Hypothalamus (tissue), 51 donors: ENCODE measurements around the gene SLC5A12.

Experiments used
- DNase-seq, 51 donors: peaks; one replicate each; lab custom pipeline; 2025; lab: John Stamatoyannopoulos, UW

SLC5A12 gene

DNA sequence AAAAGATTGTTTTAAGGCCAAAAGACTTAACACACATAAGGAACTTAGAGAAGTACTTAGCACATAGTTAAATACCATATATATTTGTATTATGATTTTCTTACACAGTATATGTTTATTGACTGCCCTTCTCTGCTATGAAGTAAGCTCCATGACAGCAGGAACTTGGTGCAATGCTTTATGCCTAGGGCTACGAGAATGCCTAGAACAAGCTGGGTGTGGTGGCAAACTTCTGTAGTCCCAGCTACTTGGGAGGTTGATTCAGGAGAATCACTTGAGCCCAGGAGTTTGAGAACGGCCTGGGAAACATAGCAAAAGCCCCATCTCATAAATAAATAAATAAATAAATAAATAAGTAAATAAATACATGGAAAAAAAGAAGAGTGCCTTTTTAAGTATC lies 1.9 kb downstream of the SLC5A12 start:
- no peak for DNase-seq

DNA sequence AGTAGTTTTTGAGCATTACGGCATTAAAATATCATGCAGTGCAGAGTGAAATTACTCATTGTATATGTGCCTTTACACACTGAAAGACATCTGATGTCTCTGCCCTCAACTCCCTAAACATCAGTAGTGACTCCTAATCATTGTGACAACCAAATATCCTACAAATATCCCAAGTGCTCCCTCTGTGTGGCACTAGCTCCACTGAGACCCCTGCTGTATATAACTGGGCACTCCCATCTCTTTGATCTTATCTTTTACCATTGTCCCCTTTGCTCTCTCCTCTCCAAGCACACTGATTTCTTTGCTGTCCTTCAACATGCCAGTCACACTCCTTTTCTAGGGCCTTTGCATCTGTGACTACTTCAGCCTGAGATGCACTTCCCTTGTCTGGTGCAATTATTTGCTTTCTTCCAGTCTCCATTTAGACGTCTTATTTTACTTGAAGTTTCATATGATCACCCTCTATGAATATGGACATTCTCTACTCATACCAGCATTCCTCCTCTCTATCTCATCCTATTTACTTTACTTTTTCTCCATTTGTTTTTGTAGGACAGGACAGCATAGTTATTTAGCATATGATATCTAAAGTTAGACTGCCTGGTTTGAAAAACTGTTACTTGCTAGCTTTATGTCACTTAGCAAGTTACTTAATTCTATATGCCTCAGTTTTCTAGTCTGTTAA lies 2.4 kb downstream of the SLC5A12 start:
- no peak for DNase-seq

DNA sequence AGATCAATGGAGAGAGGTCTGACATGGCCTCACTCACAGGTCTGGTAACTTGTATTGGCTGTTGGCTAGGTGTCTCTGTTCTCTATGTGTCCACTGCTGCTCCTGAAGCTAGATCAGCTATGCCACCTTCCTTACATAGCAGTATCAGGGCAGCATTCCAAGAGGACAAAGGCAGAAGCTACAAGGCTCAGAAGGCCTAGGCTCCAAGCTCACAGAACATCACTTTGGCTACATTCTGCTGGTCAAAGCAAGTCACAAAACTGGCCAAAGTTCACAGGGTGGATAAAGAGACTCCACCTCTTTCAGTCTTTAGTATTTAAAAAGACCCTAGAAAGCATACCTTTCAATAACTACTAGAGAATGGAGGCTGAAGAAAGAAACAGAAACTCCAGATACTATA lies 4.1 kb downstream of the SLC5A12 start:
- no peak for DNase-seq

DNA sequence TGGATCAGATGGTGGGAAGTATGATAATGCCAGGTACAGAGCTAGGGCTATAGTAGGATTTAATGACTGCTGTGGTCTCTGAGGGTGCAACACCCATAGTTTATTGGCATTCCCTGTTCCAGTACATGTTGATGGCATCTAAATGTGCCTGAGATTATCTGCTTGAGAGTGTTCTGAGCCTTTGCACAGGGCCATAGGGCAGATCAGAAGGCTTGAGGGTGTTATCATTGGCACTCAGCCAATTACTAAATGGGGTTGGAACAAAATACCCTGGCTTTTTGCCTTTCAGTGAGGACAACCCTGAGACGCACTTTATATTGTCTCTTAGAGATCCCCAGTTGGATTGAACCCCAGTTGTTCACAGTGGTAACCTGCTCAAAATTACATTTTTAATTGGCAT lies 6.7 kb downstream of the SLC5A12 start:
- DNase-seq: no peak

DNA sequence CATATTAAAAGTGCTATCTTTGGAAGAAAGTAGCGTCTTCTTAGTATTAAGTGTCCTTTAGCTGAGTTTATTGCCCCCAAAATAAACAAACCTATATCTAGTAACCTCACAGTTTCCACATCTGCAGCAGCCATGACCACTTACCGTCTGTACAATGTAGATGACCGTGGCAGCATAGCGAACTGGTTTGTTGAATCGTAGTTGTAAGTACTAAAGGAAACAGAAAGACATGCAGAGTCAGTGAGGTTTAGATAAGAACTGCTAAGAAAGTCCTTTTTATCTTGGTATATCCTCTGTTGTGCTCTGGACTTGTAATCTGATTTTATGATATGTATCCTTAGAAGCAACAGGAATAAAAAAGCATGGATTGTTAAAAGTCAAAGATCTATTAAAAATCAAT lies 9.4 kb downstream of the SLC5A12 start:
- no peak for DNase-seq

DNA sequence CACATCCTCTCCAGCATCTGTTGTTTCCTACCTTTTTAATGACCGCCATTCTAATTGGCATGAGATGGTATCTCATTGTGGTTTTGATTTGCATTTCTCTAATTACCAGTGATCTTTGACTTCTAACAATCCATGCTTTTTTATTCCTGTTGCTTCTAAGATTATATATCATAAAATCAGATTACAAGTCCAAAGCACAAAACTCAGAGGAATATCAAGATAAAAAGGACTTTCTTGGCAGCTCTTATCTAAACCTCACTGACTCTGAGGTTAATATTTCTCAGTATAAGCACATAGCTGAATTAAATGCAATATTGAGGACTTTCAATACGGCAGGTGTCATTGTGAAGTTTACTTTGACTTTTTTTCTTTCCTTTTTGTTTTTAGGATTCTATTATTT lies 11.4 kb downstream of the SLC5A12 start:
- no peak for DNase-seq

DNA sequence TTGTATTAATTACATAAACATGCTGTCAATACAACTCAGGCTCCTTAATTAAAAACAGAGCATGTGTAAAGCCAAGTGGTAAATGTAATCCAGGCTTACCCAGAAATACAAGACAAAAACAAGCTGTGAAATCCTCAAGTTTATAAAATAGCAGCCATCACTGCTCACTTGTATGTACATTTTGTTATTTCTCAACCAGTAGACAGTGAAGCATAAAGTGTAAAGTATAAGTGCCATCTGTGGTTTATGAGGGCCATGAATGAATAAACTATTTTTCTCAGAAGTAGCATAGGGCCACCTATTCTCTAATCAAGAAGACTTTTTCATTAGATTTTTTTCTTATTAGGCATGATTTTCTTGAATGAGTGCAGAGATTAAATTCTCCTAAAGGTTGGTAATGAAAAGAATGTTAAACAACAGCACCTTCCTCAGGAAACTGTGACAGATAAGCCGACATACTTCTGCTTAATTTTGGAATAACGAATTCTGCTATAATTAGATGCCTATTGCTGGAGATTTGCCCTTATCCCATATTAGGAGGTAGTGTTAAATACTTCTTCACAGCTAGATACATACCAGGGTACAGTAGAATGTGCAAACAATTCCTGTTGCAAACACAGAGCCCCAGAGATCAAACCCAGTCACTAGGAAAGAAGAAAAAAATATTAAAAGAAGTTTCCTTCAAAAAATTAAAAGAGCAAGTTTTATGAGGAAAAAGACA lies 13.0 kb downstream of the SLC5A12 start:
- no peak for DNase-seq

DNA sequence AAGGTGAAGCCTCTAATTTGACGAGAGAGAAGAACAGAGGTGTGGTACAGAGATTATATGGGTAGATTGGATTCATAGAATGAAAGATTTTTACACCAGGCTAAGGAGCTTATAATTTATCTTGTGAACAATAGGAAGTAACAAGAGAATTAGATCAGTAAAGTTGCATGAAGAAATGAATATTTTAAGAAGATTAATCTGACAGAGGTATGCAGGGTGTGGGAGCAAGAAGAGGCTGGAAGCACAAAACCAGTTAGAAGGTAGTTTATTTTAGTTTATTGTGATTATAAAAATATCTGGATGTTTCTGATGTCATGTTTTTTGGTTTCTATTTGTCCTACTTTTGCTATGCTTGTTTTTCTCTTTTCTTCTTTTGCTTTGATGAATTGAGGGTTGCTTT lies 15.7 kb downstream of the SLC5A12 start:
- no peak for DNase-seq

DNA sequence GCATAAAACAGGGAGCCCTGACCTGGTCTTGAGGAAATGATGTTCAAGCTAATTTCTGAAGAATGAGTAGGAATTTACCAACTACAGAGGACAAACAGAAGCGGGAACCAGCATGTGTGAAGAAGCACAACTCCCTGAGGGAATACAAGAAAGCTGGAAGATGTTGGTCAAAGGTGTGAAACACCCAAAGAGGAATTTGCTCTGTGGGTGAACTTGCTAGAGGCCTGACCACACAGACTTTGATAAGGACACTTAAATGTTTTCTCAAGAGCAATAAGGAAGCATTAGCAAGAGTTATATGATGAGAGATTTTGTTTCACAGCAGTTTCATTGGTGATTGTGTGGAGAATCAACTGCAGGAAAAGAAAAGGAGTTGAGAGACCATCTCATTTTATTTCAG lies 17.6 kb downstream of the SLC5A12 start:
- no peak for DNase-seq

DNA sequence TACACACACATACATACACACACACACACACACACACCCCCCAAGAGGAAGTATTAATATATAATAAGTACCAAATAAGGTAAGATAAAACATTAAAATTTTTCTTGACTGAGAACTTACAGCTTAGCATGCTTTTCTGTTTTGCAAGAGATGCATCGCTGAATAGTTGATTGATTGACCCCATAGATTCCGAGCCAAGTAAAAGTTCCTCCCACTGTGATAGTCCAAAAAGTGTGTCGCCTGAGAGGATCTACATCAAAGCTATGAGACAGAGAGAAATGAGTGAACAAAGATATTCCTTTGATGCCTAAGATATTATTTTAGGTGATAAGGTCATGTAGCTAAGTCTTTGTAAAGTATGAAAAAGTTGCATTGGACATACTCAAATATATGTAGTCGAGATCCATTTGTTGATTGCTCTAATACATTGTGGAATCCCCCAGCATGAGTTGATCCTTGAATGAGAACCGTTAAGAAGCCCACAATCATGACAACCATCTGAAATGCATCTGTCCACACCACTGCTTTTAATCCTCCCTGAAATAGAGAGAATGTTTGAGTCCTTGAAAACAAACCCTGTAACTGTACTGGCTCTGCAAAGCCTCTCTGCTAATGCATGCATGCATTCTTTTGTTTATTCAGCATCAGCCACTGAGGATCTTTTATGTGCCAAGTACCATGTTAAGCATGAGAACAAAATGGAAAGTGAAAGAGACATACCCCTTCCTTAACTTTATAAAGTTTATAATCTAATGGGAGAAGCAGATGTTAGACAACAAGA lies 18.3 kb downstream of the SLC5A12 start:
- DNase-seq: no peak

DNA sequence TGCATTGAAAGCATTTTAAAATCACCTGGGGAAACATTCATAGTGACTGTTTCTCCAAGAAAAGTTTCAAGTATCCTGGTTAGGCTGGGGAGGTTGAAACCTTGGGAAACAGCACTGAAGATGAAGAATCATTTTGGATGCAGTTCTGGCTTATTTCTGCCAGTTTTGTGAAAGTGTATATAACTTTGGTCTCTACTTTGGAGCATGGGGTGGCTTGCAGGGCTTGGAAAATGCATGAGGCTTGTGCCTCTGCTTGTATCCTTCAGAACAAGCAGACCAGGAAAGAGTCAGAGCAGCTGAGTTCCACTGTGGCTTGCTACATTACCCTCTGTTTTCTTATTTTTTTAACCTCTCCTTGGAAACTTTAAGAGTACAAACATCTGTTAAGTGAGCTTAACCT lies 19.5 kb downstream of the SLC5A12 start:
- DNase-seq: no peak

DNA sequence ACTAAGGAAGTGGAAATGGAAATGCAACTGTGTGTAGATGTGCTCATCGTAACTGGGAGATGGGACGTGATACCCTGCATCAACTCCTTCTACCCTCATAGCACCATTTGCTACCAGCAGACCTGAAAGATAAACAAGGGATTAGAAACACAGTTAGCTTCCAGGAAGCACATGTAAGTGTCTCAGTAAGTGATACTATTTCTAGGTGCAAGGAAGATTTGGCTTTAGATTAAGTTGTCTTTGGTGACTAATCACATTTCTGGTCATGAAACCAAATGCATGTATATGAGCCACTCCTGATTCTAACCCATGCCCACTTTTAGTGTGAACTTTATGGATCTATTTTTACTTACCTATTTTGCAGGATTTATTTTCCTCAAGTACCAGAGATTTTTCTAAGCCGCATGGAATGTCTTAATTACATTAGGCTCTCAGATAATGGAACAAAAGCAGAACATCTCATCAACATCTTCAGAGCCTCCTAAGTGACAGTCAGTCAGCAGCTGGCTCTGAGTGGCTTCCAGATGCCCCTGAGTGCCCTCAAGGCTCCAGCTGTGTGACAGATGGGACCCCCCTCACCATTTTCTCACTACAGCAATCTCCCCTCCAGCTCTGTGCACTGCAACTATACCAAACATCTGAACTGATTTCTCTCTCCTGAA lies 21.2 kb downstream of the SLC5A12 start:
- no peak for DNase-seq

DNA sequence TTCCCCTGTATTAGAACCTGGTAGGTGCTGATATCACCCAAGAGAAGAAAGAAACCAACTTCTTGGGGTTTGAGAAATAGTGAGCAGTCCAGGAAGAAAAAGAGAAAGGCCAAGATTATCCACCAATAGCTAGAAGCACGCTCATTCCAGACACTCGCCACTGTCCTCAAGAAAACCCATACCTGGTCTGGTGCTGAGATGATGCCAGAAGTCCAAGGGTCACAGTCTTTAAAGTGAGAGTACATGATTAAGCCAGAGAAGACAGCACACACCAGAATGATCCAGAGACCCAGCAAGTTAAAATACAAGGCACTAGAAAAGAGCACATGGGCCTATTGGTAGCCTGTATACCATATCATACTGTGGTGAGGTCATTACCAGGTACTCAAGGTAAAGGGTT lies 23.6 kb downstream of the SLC5A12 start:
- no peak for DNase-seq

DNA sequence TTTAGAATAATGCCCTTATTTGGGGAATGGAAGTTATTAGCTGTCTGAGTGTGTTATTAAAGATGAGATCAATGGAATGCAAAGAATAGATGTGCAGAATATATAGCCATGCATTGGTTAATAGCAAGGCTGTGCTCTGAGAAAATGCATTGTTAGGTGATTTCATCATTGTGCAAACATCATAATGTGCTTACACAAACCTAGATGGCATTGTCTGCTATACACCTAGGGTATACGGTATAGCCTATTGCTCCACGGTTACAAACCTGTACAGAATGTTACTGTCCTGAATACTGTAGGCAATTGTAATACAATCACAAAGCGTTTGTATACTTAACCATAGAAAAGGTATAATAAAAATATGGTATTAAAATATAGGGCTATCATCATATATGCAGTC lies 25.5 kb downstream of the SLC5A12 start:
- DNase-seq: no peak

DNA sequence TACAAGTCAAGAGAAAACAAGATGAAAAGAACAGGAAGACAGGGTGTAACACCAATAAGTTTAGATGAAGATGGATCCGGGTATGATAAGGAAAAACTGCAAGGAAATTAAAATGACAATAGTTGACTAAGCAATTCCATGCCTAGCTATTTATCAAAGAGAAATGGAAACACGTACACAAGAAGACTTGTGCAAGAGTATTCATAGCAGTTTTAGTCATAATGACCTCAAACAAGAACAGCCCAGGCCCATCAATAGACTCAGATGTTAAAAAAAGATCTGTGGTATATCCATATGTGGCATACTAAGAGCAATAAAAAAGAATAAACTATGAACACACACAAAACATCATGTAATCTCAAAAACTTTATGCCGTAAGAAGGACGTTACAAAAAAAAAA lies 33.2 kb downstream of the SLC5A12 start:
- DNase-seq: no peak

DNA sequence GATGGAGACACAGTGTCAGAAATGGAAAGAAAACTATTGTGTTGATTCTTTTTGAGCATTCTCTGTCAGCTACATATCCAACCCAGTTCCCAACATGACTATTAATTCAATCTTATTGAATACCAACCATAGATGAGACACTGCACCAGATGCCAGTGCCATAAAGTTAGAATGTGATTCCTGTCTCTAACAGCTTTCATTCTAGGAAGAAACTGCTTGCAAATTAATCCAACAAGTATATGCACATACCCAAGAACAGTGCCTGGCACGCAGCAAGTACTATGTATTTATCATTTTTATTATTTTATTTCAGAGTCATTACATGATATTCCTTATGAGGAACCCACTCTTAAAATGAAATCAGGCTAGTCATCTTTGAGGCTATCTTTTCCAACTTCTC lies 34.5 kb downstream of the SLC5A12 start:
- DNase-seq: no peak

DNA sequence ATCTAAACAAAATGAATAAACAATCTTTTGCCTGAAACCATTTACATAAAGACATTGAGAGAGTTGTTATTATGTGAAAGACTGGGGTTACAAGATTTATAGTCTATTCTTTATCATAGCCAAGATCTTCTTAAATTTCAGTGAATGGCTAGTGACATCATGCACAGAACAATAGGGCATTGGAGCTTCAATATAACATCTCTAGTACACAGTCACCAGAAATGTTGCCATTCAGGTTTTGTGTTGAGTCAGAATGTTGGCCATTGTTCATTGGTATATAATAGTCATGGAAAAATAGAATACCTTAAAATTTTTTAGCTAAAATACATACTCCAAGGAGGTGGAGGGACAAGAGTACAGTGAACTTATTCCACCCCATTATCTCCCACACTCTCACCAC lies 44.3 kb downstream of the SLC5A12 start:
- DNase-seq: no peak

DNA sequence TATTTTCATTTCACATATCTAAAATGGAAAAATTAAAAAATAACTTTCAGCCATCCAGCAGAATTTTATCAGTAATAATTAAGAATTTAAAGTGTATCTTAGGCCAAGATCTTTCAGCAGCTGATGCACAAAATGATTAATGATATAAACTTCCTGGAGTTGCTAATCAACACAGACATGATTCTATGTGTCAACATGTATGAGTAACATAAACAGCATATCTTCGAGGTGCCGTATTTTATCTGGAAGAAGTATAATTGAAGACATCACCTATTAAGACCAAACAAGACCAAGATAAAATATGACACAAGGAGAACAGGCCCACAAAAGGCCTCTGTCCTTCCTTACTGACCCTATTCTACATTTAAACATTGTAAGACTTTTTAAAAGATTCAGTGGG lies 45.2 kb downstream of the SLC5A12 start:
- no peak for DNase-seq

DNA sequence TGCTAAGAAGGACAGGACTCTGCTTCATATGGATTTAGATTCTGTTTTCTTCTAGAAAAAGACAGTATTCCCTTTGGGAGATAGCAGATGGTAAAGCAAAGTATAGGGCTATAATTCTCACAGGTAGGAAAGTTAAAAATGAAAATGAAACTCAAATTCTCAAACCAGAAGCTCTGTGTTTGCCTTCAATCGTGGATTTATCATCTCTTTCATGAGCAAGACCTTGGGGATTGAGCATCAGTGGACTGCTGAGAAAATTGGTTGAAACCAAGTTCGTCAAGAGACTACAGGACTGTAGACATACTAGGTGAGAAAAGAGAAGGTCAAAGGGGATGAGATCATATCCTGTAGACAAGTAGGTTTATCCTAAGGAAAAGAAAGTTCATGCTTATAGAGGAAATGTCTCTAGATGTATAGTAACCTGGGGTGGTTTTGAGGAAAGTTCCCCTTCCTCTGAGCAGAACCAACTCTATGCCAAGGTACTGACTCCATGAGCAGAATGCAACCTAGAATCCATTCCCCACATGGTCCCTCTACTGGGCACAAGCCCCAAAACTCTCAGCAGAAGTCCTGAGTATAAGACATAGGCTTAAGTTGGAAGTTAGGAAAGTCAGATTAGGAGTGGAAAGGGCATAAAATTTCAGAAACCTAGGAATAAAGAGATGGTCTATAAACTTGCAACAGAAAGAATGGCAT lies 46.5 kb downstream of the SLC5A12 start:
- DNase-seq: no peak

DNA sequence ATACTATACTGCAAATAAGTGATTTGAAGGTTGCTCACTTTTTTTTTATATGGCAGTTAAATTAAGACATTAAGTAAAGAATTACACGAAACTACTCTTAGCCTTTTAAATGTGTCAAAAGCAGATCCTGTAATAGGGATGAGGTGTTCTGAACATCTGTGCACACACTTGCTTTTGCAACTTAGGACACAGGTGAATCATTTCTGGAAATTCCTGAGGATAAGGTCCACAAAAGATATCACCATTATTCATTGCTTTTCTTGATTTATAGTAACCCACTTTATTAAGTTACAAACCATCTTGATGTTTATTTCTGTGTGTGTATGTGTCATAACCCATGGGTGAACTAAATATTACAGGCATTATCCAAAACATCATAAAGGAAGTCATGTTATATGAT lies 55.9 kb downstream of the SLC5A12 start:
- no peak for DNase-seq

DNA sequence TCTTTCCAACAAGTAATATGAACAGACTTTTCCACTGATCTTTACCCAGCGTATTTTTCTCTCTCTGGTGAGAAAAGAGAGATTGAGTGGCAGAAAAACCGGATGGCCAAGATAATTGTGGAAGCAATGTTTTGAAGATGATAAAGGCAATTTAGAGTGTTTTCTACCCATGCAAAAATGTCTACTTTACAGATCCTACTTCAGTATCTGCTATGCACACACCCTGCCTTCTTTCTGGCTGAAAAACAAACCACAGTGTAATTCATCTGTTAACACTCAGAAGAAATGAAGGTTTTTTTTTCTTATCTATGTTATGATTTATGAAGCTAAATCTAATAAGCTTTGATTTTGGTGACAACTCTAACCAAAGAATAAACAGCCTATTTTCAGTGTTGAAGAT lies 56.8 kb downstream of the SLC5A12 start:
- DNase-seq: no peak
